Upper lobe of left lung (tissue), 6 donors: ENCODE measurements around the gene KRTAP10-11. TPM values are rescaled to one million over a fixed set of nuclear protein-coding genes. Genes with fewer than 3 reads are reported as not detected.

ENCODE experiments used
- ATAC-seq, 2 donors: fragments of 200-7000 bp; cut with Tn5 transposase; one replicate each; pipeline ENCODE4 v1.9.1; 2022; ENCODE audit warnings: mild to moderate bottlenecking in 2 of 2, moderate library complexity in 2 of 2; ENCODE audit not compliant: low FRiP score in 2 of 2
- DNase-seq, 2 donors: peaks; one replicate each; pipeline ENCODE4 v3.0.0-alpha.2; 2019 to 2020
- H3K27ac ChIP-seq, 4 donors: fragments of 200-600 bp; sonication (generic); one replicate each; pipeline ENCODE4 v1.5.1; 2016 to 2019
- H3K27me3 ChIP-seq, 4 donors: fragments of 200-600 bp; sonication (generic); one replicate each; pipeline ENCODE4 v1.5.1; 2017 to 2019
- H3K36me3 ChIP-seq, 4 donors: fragments of 200-600 bp; sonication (generic); one replicate each; pipeline ENCODE4 v1.5.1; 2016 to 2019
- H3K4me1 ChIP-seq, 4 donors: fragments of 200-600 bp; sonication (generic); one replicate each; pipeline ENCODE4 v1.5.1; 2018 to 2019
- H3K4me3 ChIP-seq, 4 donors: fragments of 200-600 bp; sonication (generic); one replicate each; pipeline ENCODE4 v1.5.1; 2017 to 2019; ENCODE audit warnings: mild to moderate bottlenecking in 2 of 4, moderate library complexity in 1 of 4
- H3K9me3 ChIP-seq, 4 donors: fragments of 200-600 bp; sonication (generic); one replicate each; pipeline ENCODE4 v1.5.1; 2018 to 2019
- CTCF ChIP-seq, 6 experiments: fragments of 450-650 bp in 4 of 6; fragments of 200-600 bp in 2 of 6; sonication (generic) in 2 of 6; IDR thresholded peaks; one replicate each; pipeline ENCODE4 v1.5.1; 2016 to 2019; ENCODE audit warnings: antibody characterized with exemption in 6 of 6
- EP300 ChIP-seq, 4 donors: sonication (generic); formaldehyde crosslinking; IDR thresholded peaks; one replicate each; pipeline ENCODE4 v1.5.1; 2017; ENCODE audit warnings: antibody characterized with exemption in 4 of 4, control low read depth in 2 of 4
- POLR2A ChIP-seq, 4 donors: fragments of 450-650 bp; IDR thresholded peaks; one replicate each; pipeline ENCODE4 v1.5.1; 2016 to 2017; ENCODE audit warnings: antibody characterized with exemption in 4 of 4, mild to moderate bottlenecking in 2 of 4
- POLR2AphosphoS5 ChIP-seq, 2 donors: sonication (generic); formaldehyde crosslinking; IDR thresholded peaks; one replicate each; pipeline ENCODE4 v1.5.1; 2017; ENCODE audit warnings: antibody characterized with exemption in 2 of 2
- WGBS, 2 donors: methylation state at CpG; one replicate each; pipeline ENCODE4 v1.1.5; 2017 to 2018; 5-methylcytosine and 5-hydroxymethylcytosine counted together
- total RNA-seq, 6 donors: library from RNA; depleted of rRNA in 4 of 6; stranded (reverse); fragments of >200 nt in 4 of 6; gene quantifications; one replicate each; pipeline versions ENCODE4 v1.1.0 to v1.2.1, GENCODE V29; 2016 to 2021
- donor health status: DM: no; HTN: no; CAD: no; lungs with moderate emphysema.
- donor health status: DM: no; HTN: yes; CAD: no; lungs with severe emphysema.

The KRTAP10-11 gene
- total RNA-seq, 6 donors from 2014 or later, result not detected

GRCh38 chr21:44613386-44614155 is 32.6 kb upstream of the KRTAP10-11 start:
- Histone ChIP-seq H3K36me3 (no peaks in the 10 kb centered on the region), H3K4me3 (no peak overlapping the region), H3K9me3 (peaks cover 0 to 30% (median 10%) of the 10 kb centered on the region in 4 donors), H3K27ac (no peak overlapping the region), H3K27me3 (peaks cover 0 to 3% (median 0%) of the 10 kb centered on the region in 4 donors), H3K4me1 (no peaks in the 10 kb centered on the region)
- ATAC-seq (peak in 1 of 2 donors; percentile 3), DNase-seq (peak in 1 of 2 donors; percentile 61)
- TF ChIP-seq POLR2A (IDR thresholded peaks at IDR 0.05) (no peak), EP300 (IDR thresholded peaks at IDR 0.05) (no peak), CTCF (IDR thresholded peaks at IDR 0.05) (no peak), POLR2AphosphoS5 (IDR thresholded peaks at IDR 0.05) (no peak)
- 90% methylated on average over 24 to 25 of the region's 26 CpGs for WGBS, 2 donors

- ATAC-seq (peak in 1 of 2 donors; percentile 15), DNase-seq (peak in 1 of 2 donors; percentile 69)
- WGBS, 2 donors, result 75 to 86% methylated on average over 8 to 20 of the region's 20 CpGs
- Histone ChIP-seq H3K4me1 (no peaks in the 10 kb centered on the region), H3K27ac (no peak overlapping the region), H3K4me3 (no peak overlapping the region), H3K36me3 (no peaks in the 10 kb centered on the region), H3K27me3 (peaks cover 0 to 3% (median 0%) of the 10 kb centered on the region in 4 donors), H3K9me3 (peaks cover 0 to 30% (median 10%) of the 10 kb centered on the region in 4 donors)
- TF ChIP-seq POLR2AphosphoS5 (IDR thresholded peaks at IDR 0.05) (no peak), CTCF (IDR thresholded peaks at IDR 0.05) (no peak), EP300 (IDR thresholded peaks at IDR 0.05) (no peak), POLR2A (IDR thresholded peaks at IDR 0.05) (no peak)
These were observed 32.0 kb upstream of the KRTAP10-11 start for GRCh38 chr21:44614161-44614631.

- Histone ChIP-seq H3K36me3 (no peaks in the 10 kb centered on the region), H3K9me3 (peaks cover 0 to 22% (median 10%) of the 10 kb centered on the region in 4 donors), H3K4me1 (no peaks in the 10 kb centered on the region), H3K27me3 (peaks cover 0 to 3% (median 0%) of the 10 kb centered on the region in 4 donors), H3K27ac (no peak overlapping the region), H3K4me3 (no peak overlapping the region)
- DNase-seq (peak in 1 of 2 donors; percentile 63), ATAC-seq (no peak)
- 88 to 90% methylated on average over 27 to 28 of the region's 28 CpGs for WGBS, 2 donors
- TF ChIP-seq EP300 (IDR thresholded peaks at IDR 0.05) (no peak), POLR2AphosphoS5 (IDR thresholded peaks at IDR 0.05) (no peak), POLR2A (IDR thresholded peaks at IDR 0.05) (no peak), CTCF (IDR thresholded peaks at IDR 0.05) (no peak)
These were observed 31.2 kb upstream of the KRTAP10-11 start for GRCh38 chr21:44614961-44615391.

GRCh38 chr21:44615466-44615865 is 30.7 kb upstream of the KRTAP10-11 start:
- H3K27ac ChIP-seq, result no peak overlapping the region
- no peaks in the 10 kb centered on the region for H3K4me1 ChIP-seq
- H3K9me3 ChIP-seq, result peaks cover 0 to 17% (median 6%) of the 10 kb centered on the region in 4 donors
- 78 to 82% methylated on average over 8 of the region's 8 CpGs for WGBS, 2 donors
- DNase-seq, result no peak
- no peaks in the 10 kb centered on the region for H3K36me3 ChIP-seq
- no peak for ATAC-seq
- peaks cover 0 to 3% (median 0%) of the 10 kb centered on the region in 4 donors for H3K27me3 ChIP-seq
- H3K4me3 ChIP-seq, result no peak overlapping the region
- TF ChIP-seq POLR2A (IDR thresholded peaks at IDR 0.05), result no peak
- no peak for TF ChIP-seq POLR2AphosphoS5 (IDR thresholded peaks at IDR 0.05)
- no peak for TF ChIP-seq EP300 (IDR thresholded peaks at IDR 0.05)
- TF ChIP-seq CTCF (IDR thresholded peaks at IDR 0.05), result no peak
